Ammon's horn (tissue), 1 donor: Measurements from ENCODE around the gene PKM.
"Not testable (repeated sequence)": the region's sequence is repeated elsewhere in the genome, so short reads cannot be mapped to it uniquely, and the experiment has no call there.

ENCODE experiments used
- DNase-seq: peaks from one replicate; pipeline ENCODE4 v3.0.0-alpha.2; 2016; ENCODE audit warnings: low spot score

The PKM gene

DNA sequence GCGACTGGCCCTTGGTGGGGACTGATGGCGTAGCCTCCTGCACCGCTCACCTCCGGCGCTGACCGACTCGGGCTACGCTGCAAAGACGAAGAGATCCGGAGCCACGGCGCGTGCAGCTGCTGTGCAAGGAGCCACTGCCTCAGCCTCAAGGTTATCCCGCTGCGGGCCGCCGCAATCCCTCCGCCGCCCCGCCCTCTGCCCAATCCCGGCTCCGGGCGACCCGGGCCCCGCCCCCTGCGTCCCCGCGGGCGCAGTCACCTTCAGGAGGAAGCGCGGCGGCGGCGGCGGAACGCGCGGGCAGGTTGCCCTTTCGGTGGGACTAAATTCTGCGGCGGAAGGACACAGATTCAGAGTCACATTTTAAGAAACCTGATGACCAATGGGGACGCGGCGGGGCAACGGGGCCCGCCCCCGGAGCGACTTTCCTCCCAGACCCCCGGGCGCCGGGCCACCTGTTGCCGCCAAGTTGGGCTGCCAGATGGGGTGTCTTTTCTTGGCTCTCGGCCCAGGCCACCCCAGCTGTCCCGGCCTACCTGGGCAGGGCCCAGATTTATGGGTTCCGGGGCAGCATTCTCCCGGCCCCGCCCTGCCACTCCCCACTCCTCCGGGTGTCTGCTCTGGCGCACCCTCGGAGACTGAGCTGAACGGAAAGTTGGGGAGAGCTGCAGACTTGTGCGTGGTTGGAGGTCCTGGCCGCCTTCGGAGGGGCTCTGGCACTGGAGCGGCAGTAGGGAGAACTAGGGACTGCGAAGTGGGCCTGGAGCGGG lies at the start of gene PKM:
Gene PKM, minus strand, starts transcription at position 125 of the 767 bp plus-strand sequence. CDS start 12,093 bp downstream, outside the sequence.
- peak; percentile 90 for DNase-seq

DNA sequence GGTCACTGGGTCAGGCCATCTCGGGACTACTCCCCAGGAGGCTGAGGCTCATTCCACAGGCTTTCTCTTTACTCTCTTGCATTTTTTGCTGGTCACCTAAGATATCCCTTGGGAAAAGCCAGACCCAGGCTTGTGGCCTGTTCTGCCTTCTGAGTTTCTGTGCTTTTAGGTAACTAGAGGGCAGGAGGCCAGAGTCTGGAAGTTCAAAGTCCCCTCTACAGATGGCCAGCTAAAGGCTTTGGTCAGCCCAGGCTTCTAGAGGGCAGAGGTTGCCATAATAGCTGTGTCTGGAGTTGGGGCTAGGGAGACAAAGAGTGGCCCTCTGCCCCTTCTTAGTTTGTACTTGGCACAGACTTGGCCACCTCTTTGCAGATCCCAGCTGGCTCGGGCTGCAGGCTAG lies 49.8 kb upstream of the PKM start:
- DNase-seq = no peak

DNA sequence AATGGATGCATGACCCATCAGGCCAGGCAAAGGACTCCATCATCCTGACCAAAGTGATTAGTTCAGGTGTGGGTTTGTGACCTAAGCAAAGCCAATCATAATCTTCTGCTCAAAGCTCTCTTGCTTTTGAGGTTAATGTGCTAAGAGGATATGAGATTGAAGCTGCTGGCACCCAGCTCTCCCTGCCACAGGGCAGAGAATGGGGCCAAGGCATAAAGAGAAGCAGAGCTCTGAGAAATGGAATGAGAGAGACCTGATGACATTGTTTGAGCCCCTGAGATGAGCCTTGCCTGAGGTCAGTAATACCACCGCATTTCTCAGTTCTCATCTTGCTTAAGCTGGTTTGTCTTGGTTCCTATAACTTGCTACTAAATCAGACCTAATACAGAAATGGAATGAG lies 47.7 kb upstream of the PKM start:
- DNase-seq = no peak

DNA sequence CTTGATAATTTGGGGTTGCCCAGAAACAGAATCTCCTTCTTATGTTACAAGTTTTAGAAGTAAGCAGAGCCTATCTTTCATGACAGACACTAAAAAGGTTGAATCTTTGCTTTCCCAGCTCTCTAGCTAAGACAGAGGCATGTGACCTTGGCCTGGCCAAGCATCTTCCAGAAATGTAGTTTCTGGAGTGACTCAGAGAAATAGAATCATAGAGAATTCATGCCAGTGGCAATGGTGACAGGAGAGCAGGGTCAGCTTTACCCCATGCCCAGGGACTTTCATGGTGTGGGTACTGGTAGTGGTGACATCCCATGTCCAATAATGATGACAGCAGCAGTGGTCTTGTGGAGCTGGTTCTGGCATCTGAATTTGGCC lies 45.3 kb upstream of the PKM start:
- no peak for DNase-seq

DNA sequence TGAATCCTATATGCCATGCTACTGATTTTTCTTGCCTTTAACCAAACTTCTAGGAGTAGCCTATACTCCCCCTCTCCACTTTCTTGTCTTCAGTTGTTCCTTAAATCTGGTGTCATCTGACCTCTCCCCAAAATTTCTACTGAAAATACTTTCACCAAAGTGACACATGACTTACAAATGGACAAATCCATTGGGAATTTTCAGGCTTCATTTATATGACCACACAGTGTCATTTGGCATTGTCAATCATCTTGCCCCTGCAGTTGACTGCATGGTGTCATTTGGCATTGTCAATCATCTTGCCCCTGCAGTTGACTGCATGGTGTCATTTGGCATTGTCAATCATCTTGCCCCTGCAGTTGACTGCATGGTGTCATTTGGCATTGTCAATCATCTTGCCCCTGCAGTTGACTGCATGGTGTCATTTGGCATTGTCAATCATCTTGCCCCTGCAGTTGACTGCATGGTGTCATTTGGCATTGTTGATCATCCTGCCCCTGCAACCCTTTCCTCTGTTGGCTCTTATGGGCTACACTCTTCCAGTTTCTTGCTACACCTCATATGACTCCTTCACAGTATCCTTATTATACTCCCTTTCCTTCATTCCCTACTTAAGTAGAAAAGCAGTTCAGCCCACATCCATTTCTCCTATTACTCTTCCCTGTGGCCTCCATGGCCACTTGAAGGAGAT lies 44.8 kb upstream of the PKM start:
- DNase-seq = not testable (repeated sequence)

DNA sequence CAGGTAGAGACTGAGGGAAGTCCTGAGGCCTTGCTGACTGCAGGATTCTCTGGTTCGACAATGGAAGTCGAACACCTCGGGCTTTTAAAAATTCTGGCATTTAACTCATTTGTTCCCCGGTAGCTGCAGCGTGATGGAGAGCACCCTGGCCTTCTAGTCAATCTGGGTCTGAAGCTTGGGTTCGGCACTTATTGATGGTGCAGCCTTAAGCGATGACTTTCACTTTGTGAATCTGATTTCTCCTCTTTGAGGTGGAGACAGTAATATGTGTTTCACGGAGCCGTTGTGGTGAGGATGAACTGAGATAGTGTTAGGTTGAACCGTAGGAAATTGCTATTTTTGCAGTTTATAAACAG lies 42.0 kb upstream of the PKM start:
- no peak for DNase-seq

DNA sequence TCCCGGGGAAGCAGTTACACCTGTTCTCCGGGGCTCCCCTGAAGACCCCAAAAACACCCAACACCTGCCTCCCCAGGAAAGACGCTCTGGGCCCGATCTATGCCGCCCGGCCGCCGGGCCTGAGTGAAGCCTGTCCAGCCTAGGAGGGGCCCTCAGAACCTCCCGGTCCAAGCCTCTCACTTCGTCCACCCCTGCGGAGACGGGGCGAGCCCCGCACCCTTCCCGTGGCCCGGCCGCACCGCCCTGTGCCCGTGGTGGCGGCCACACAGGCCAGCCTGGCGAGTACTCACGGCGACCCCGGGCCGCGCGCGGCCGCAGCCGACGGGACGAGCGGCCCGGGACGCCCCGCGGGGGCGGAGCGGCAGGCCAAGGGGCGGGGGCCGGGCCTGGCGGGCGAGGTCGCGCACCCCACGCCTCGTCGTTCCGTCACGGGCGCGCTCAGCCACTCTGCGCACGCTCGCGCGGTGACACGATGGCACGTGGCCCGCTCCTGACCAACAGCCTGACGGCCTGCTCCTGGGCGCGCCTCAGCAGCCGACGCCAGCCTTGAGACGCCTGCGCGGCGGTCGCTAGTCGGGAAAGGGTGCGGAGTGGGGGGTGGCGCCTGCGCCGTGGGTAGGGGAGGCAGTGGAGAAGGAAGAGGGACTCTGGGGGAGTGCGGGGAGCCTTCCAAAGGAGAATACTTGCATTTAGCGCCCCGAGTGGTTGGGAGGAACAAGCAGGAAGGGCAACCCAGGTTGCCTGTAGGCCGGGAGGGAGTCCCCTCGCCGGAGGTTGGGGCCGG lies 41.4 kb upstream of the PKM start, which contains the start of gene PARP6:
Gene PARP6, minus strand, starts transcription at position 342 of the 784 bp plus-strand sequence. CDS start 5,077 bp downstream, outside the sequence.
- peak; percentile 99 for DNase-seq

DNA sequence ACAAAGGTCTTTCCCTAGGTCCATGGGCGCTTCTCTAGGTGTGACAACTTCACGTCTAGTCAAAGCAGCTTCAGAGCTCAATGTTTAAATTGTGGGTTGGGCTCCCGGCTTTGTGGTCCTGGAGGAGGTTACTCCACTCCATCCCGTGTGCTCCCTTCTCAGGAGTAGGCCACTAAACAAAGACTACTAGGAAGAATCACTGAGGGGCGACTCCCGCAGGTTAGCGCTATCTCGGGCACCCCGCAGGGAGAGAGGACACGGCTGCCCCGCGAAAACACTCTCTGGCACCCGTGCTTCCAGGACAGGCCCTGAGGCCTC lies 40.9 kb upstream of the PKM start:
- no peak for DNase-seq

DNA sequence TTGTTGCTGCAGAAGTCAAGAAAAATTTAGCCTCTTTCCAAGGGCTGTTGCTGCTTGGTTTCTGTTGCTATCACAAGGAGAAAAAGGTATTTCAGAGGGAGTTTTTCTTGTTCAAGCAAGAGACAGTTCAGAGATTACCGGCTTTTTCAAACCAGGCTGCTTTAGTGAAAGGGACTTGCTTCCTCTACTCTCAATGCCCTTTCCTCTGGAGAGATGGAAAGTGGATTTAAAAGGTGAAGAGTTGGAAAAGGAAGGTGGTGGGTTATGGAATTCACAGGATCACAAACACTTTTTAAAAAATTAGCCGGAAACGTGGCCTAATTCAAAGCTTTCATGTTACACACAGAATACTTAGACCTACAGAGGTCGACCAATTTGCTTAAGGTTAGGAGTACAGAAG lies 40.2 kb upstream of the PKM start:
- DNase-seq = no peak

DNA sequence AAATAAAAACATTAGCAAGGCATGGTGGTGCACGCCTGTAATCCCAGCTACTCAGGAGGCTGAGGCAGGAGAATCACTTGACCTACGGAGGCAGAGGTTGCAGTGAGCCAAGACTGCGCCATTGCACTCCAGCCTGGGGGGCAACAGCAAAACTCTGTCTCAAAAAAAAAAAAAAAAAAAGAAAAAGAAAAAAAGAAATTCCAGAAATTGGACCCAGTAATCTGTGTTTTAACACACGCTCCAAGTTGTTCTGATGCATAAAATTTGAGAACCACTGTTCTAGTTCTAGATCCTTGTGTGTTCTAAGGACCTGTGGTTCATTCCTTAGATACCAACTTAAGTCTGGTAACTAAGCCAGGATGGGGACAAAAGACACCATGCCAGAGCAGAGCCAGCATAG lies 38.7 kb upstream of the PKM start:
- DNase-seq = no peak

DNA sequence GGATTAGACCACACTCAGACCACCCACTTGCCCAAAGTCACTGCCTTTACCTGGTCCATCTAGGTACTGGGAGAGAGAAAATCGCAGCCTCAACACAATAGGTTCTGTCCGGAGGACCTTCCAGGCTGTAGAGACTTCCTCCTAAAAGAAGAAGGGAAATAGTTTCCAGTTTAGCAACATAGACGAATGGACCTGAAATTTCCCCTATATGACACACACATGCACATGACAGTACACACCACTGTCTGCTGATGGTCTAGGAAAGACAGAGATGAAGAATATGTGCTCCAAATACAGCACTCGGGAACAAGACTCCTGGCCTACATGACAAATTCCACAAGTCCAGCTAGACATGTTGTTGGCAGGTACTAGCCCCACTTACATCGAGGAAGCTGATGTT lies 34.0 kb upstream of the PKM start:
- DNase-seq = no peak

DNA sequence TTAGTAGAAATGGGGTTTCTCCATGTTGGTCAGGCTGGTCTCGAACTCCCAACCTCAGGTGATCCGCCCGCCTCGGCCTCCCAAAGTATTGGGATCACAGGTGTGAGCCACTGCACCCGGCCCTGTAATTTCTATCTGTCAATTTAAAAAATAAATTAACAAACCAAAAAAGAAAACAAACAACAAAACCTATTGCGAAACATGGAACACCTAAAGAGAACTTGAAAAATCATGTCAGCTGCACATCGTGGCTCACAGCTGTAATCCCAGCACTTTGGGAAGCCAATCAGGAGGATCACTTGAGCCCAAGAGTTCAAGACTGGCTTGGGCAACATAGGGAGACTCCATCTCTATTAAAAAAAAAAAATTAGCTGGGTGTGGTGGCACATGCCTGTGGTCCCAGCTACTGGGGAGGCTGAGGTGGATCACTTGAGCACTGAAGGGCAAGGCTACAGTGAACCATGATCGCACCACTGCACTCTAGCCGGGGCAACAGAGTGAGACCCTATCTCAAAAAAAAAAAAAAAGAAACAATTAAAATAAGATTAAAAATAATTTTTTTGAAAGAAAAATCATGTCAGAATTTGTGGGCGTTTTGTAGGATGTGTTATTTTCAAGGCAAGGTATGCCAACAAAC lies 21.8 kb upstream of the PKM start:
- no peak for DNase-seq

DNA sequence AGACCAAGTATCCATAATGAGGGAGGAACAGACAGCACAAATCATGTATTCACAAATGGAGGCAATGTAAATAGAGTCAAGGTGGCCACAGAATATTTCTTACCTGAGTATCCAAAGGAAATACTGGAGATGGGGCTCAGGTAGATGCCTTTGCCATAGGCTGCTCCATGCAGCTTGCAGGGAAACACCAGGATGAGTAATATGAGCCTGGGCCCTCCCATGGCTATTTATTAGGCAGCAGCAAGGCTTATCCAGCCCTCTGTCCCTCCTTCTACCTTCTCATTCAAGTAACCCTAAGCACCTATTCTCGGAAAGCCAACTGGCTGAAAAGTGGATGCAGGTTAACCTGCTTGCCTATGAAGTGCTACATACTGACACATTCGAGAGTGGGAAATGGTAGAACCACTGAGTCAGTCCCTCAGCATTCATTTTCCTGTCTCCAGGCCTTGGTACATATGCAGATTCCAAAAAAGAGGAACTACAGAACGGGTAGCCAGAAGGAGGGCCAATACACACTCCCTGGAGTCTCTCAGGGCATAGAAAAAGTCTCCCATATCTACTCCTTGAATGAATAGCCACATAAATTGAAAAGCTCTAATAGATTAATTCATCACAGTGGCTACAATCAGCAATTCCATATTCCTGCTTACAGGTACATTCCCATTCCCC lies 18.3 kb upstream of the PKM start:
- DNase-seq = no peak

DNA sequence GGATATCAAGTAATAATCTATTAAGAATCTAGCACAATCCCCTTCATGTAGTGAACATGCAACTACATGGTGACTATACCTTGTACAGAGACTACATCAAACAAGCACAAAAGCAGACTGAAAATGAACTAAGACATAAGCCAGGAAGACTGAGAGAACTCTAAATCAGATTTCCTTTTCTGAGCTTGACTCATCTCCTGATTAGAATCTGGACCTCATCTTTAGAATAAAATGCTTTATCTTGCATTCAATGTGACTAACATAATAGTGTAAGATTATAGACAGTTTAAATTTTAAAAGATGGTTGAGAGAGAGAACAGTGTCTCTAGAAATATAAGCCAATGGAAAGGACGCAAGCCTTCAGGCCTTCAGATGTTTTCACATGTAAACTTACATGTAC lies 17.5 kb upstream of the PKM start:
- DNase-seq = no peak

DNA sequence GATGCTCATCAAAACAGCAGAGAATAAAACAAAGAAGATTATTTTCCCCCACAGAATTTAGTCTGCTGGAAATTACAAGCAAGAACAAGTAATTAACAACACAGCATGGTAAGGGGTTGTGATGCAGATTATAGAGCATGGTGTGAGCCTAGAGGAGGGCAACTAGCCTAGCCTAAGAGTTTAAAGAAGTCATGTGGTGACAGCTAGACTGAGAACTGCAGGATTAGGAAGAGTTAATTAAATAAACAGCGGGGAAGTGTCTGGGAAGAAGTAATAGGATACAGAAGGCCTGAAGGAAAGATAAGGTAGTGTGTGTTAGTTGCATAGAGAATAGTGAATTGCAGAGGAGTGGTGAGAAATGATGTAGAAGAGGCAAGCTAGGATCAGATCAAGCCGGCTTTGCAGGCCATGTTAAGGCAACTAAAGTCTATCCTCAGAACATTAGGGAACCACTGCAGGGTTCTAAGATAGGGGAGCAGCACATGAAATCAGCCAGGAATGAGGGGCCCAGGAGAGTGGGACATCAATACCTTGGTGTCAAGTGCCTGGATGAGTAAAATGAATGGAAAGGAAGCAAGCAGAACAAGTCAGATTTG lies 11.9 kb upstream of the PKM start:
- DNase-seq = no peak

DNA sequence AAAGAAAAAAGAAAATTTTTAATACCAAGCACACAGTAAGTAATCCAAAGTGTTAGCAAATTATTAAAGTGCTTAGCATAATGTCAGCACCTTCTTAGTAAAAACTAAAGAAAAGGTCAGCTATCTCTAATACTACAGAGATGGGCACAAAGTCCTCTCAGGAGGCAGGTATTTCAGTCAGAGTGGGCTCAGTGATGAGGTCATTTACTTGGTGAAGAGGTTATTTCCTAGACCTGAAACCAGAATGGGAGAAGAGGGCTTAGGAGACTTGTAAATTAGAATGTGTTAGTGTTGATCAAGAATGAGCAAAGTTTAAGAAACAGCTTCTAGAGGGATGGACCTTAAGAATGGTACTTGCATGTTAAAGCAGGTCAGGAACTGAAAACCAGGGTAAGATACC lies 8.7 kb upstream of the PKM start:
- no peak for DNase-seq

DNA sequence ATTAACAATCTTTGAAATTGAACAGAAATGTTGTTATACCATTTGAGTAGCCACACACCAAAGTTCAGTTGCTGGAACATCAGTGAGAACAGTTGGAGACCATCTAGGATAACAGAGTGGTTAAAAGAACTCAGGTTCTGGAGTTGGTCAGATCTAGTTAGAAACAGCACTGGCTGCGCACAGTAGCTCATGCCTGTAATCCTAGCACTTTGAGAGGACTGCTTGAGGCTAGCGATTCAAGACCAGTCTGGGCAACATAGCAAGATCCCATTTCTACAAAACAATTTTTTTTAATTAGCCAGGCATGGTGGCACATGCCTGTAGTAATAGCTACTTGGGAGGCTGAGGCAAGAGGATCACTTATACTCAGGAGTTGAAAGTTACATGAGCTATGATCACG lies 7.6 kb upstream of the PKM start:
- no peak for DNase-seq

DNA sequence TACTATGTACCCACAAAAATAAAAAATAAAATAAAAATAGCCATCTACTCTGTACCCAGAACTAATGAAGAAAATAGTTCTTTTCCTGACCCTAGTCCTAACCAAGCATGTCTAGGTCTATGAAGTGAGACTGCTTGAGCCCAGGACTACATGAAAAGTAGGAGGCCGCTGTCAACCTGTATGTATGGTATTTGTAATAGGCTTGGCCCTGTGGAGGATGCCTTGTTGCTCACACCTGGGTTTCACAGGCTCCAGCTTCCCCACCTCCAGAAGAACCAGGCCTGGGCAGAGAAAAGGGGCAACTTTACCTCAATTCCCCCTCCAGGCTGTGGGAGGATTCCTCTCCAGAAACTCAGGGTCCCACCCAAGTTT lies 6.8 kb upstream of the PKM start:
- no peak for DNase-seq

DNA sequence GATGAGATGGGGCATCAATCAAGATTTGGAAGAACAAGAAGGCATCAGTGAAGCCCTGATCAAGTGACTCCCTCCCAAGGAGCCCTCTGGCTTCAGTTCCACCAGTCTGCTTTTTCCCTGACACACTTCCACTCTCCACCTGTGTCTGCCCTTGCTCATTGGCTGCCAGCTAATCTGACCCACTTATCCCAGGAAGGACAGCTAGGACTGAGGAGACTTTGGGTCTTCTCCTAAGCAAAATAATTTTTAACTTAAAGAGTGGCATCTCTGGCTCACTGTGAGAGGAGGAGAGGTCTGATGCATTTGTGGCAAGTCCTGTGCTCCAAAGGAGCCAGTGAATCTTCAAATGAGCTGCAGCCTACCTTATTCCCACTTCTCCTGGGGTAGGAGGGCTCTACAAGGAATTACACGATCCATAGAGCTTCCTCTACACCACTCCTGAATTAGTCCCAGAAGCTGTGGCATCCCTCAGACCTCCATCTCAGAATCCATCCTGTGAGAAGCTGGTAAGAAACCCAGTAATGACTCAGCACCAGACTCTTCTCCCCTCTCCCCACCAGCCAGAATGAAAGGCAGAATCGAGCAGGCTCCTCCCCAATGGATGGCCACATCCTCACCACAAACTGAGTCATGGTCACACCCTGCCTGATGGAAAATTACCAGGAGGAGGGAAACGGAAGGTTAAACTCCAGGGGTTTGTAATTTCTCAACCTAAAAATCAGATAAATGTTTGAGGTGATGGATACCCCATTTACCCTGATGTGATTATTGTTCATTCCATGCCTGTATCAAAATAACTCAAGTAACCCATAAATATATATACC lies 6.3 kb upstream of the PKM start:
- DNase-seq = peak; percentile 28

DNA sequence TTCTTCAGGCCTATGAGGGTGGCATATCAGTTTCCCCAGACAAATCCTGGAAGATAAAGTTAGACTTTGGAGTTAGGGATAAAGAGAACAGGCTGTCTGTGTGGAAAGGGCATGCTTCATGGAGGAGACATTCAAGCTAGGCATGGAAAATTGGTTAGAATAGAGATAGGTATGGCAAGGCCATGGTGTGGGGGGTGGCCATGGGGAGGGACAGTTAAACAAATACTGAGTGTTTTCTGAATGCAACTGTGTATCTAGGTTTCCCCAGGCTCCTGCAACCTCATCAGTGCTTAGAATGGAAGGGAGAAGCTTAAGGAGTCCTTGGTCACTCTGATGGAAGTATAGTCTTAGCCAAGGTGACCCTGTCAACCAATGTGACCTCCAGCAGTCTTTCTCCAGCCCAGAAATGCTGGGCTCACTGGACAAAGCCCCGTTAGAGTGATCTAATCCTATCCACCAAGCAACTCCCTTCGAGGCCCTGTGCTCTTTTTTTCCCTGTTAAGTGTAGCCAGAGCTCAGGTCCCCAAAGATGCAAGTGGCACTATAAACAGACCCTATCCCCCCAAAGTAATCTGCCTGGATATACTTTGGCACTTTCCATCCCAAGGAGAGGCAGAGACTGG lies 5.5 kb upstream of the PKM start:
- DNase-seq = no peak
